Stimulated activated CD8-positive, alpha-beta memory T cell treated with anti-CD3 and anti-CD28 coated beads, Interleukin-15, amount 100 ng/mL, for 1 hour (primary cell): ENCODE results near the gene ZNF628.
A peak's percentile ranks its signal among the peaks of the same experiment; 100 is the strongest.

Experiments
- DNase-seq: peaks from one replicate; pipeline ENCODE4 v3.0.0-alpha.2; 2020; ENCODE audit warnings: low read depth

Gene ZNF628

DNA sequence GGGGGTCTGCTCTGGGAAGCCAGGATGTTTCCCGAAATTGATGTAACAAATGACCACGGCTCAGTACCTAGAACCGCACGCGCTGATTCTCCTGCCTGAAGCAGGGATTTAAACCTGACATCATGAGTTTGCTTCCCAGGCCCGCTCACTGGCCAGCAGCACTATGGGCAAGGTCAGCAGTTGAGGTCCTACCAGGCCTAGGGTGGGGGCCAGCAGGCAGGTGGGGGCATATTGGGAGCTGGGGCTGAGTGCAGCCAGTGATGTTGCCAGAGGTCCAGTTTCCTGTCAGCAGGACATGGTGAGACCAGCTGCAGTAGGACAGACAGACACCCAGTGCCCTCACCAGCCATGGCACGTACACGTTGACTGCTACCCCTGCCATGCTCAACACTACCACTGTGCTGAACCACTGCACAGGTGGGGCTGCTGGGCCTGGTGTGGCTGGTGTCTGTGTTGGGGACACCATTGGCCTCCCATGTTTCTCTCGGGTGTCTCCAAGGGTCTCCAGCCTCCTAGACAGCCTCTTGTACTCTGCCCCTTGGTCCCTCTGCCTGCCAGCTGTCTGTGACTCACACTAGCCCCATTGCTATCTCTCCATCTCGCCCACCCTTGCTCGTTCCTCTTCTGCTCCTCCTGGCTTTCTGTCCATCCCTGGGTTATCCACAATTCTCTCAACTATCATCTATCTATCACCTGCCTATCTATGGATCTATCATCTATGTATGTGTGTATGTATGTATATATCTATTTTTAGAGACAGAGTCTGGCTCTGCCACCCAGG lies 10.8 kb upstream of the ZNF628 start:
- DNase-seq: no peak

DNA sequence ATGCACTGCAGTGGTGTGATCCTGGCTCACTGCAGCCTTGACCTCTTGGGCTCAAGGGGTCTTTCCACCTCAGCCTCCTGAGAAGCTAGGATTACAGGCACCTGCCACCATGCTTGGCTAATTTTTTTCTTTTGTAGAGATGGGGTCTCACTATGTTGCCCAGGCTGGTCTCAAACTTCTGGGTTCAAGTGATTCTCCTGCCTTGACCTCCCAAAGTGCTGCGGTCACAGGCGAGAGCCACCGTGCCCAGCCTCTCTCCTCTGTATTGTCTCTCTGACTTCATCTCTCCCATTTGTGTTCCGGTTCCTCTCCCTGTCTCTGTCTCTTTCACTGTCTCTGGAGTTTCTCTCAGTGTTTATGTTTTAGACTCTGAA lies 10.2 kb upstream of the ZNF628 start:
- no peak for DNase-seq

DNA sequence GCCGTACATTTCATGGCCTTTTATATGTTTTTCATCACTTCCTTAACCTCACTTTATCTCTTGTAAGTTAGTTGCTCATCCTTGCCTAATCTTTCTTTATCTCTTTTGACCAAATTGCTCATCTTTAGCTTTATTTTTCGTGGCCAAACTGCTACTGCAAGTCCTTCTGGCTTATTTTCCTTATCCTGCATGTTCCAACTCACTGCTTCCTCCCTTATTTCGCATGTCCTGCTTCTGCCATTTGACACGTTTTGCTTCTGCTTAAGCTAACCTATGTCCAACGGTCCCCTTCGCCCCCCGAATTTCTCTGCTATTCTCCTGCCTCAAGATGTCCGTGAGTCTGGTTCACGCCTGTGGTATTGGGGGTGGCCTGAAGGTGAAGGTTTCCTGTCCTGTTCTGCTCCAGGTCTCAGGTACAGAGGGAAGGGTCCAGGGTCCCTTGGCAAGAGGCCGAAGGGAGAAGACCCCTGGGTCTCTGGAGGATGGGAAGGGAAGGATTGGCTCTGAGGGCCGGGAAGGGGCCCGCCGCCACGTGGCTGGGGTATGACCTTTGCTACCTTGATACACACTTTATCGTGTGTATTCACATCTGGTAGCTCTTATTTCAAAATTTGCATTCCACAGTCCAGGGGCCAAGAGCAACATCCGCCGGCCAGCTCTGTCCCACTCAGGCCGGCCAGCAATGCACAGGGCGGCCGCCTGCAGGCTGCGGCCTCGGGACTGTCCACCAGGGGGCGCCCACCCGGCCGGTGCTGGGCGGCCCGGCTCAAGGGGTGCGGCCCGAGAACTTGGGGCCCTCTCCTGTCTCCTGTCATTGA lies 9.0 kb upstream of the ZNF628 start:
- peak; percentile 47 for DNase-seq

DNA sequence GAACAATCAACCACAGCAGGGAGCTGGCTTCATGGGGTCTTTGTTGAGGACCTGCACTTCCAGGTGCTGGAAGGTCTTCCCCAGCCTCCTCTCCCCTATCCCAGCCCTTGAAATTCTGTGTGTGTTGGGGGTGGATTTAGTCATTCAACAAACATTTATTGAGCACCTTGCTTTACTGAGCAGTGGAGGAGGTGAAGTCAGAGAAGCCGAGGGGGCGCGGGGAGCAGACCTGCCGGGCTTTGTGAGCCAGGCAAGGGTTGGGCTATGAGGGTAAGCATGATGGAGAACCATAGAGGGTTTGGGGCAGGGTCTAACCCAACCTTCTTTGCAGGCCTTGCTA lies 8.4 kb upstream of the ZNF628 start:
- no peak for DNase-seq

DNA sequence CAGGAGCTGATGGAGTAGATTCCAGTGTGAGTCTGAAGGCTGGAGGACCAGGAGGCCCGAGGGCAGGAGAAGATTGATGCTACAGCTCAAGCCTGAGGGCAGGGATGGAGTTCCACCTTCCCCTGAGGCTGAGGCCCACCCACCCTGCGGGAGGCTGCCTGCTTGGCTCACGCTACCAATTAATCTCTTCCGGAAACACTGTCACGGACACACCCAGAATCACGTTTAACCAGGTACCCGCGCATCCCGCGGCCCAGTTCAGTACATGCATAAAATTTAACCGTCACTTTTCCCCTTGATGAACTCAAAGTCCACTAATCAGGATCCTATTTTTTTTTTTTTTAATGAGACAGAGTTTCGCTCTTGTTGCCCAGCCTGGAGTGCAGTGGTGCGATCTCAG lies 5.2 kb upstream of the ZNF628 start:
- no peak for DNase-seq

DNA sequence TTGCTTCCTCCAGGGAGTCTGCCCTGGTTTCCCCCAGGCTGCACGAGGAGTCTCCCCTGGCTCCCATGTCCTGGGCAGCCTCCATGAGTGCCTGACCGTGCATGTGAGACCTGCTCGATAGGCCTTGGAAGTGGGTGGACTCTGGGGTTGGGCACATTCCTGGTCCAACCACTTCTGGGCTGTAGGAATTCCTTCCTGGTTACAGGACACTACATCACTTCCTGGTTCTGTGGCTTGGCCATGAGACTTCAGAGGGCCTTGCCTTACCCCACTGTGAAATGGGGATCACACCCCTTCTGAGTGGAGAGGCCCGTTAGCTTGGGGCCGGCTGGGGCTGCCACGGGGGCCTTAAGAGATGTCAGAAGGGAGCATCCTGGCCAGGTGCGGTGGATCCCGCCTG lies 4.0 kb upstream of the ZNF628 start:
- no peak for DNase-seq

DNA sequence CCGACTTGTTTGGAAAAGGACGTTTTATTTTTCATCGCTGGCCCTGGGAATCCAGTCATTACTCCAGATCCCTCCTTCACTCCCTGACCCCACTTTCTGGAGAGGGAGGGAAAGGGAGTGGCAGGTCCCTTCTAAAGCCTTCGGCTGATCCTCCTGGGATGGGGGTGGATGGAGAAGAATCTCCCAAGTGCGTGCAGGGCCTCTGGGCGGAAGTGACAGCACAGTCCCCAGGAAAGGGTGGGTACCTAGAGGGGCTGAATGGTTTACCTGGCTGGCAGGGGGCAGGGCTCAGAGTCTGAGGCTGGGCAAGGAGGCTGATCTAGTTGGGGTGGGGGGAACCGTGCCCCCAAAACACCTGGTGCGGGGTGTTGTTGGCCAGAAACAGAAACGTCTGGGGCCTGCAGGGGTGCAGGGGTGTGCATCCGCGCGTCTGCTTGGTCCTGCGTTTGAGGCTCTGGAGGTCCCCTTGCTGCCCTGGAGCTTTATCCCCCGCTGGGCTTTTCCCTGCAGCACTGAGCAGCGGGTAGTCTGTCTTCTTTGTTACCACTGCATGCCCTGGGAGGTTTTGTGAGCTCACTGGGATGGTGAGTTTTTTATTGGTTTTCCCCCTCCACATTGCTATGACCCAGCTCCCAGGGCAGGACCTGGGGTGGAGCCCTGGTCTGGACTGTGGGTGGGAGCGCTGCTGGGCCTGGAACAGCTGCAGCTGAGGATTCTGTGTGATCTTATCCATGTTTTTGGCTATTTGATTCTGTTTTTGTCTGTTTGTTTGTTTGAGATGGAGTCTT lies 3.0 kb upstream of the ZNF628 start:
- no peak for DNase-seq

DNA sequence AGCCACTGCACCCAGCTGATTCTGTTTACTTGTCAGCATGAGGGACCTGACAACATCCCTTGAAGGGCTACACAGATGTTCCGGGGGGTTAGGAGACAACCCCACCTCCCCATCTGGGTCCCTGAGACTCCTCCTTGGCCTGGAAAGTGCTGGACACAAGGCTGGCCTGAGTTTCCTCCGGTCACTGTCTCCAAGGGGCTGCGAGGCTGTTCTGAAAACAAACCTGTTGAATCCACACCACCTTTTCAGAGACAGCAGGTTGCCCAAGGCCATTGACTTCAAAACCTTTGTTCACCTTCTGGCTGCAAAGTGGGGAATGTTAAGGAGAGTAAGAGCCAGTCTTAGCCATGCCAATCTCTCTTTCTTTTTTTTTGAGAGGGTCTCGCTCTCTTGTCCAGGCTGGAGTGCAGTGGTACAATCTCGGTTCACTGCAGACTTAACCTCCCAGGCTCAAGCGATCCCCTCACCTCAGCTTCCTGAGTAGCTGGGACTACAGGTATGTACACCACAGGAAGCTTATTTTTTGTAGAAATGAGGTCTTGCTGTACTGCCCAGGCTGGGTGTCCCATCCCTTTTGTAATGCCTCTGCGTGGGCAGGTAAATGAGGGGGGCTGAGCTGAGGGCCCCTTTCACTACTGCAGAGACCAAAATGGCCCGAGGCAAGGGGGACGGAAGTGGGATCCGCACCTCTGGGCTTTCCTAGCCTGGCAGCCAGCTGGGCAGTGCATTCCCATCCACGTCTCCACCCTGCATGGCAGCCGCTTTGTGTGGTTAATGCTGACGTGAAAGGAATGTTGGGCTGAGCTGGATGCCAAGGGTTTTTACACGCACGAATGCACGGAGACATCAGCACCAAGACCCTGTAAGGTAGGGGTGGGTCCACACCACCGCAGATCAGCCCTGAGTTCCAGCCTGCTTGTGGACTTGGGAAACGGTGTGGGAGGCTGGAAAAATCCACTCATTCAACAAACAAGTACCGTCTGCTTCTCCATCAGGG lies 1.9 kb upstream of the ZNF628 start:
- no peak for DNase-seq

DNA sequence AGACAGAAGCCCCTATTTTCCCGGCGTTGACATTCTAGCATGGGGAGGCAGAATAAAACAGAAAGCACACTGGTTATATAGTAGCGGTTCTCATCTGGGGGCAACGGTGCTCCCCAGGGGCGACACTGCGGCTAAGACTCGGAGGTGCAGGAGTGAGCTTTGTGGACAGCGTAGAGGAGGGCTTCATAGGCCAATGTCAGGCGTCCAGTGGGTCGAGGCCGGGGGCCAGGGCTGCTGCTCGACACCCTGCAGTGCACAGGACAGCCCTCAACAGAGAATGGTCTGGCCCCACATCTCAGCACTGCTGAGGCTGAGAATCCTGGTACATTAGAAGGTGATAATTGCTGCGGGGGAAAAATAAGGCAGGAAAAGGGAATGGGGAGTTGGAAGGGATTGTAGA lies 1.5 kb downstream of the ZNF628 start:
- DNase-seq: no peak

DNA sequence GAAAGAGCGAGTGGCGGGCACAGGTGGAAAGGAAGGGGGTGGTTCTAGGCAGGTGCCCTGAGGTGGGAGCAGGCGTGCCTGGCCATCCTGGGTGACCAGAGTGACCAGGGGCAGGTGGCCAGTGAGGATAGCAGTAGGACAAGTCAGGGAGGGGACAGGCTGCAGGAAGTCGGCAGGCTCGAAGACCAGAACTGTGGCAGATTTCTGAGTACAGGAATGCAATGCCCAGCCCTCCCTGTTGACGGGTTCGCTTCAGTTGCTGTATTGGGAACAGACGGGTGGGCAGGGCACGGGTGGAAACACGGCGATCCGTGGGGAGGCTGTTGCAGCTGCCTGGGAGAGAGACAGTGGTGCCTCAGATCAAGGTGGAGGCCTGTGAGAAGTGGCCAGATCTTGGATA lies 1.9 kb downstream of the ZNF628 start:
- no peak for DNase-seq

DNA sequence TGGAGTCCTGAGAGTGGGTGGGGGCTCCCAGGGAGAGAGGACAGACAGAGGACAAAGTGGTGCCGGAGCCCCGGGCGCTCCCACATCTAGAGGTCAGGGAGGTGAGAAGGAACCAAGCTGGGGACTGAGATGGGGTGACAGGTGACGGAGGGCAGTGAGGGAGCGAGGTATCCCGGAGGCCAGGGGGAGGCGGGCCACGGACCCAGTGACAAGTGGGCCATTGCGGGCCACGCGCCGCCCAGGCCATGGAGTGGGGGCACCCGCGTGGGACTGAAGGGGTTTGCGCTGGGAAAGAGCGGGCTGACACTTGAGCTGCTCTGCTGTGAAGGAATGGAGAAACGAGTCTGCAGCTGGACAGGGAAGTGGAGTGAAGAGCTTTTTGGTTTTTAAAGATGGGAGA lies 2.6 kb downstream of the ZNF628 start:
- DNase-seq: no peak

DNA sequence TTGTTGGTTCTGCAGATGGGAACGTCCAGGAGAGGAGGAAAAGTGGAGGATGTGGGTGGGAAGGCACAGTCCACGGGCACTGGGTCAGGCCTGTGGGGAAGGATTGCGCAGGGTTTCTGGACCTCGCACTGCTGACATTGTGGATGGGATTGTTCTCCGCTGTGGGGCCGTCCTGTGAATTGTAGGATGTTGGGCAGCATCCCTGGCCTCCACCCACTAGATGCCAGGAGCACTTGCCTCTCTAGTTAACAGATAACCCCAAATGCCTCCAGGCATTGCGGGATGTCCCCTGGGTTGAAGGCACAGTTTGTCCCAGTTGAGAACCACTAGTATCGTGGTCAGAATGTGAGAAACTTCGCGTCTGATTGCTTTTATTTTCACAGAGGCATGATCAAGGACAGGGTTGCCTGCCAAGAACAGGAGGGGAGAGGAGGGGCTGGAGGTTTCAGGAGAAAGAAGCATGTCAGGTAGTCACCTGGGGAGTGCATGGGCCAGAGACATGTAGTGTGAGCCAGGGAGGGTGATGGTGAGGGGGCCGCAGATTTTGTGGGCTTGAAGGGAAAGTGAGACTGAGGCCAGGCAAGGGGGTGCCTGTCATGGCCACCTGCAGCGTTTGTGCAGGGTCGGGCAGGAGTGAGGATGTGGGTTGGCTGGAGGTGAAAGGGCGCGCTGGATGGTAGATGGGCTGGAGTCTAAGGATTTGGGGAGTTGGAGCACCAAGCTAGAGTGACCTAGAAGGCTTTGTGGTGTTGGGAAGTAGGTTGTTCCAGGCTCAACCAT lies 3.2 kb downstream of the ZNF628 start:
- DNase-seq: no peak

DNA sequence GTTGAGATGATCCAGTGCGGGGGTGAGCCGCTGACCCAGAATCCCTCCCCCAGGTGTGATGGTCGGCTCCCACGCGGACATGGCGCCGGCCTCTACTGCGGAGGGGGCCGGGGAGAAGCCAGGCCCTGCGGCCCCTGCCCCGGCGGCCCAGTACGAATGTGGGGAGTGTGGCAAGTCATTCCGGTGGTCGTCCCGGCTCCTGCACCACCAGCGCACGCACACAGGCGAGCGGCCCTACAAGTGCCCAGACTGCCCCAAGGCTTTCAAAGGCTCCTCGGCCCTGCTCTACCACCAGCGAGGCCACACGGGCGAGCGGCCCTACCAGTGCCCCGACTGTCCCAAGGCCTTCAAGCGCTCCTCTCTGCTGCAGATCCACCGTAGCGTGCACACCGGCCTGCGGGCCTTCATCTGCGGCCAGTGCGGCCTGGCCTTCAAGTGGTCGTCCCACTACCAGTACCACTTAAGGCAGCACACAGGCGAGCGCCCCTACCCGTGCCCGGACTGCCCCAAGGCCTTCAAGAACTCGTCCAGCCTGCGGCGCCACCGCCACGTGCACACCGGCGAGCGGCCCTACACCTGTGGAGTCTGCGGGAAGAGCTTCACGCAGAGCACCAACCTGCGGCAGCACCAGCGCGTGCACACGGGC lies 4.9 kb downstream of the ZNF628 start:
- DNase-seq: no peak

DNA sequence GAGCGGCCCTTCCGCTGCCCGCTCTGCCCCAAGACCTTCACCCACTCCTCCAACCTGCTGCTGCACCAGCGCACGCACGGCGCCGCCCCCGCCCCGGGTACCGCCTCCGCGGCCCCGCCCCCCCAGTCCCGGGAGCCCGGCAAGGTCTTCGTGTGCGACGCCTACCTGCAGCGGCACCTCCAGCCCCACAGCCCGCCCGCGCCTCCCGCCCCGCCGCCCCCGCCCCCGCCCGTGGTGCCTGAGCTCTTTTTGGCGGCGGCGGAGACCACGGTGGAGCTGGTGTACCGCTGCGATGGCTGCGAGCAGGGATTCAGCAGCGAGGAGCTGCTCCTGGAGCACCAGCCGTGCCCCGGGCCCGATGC lies 5.4 kb downstream of the ZNF628 start:
- no peak for DNase-seq

DNA sequence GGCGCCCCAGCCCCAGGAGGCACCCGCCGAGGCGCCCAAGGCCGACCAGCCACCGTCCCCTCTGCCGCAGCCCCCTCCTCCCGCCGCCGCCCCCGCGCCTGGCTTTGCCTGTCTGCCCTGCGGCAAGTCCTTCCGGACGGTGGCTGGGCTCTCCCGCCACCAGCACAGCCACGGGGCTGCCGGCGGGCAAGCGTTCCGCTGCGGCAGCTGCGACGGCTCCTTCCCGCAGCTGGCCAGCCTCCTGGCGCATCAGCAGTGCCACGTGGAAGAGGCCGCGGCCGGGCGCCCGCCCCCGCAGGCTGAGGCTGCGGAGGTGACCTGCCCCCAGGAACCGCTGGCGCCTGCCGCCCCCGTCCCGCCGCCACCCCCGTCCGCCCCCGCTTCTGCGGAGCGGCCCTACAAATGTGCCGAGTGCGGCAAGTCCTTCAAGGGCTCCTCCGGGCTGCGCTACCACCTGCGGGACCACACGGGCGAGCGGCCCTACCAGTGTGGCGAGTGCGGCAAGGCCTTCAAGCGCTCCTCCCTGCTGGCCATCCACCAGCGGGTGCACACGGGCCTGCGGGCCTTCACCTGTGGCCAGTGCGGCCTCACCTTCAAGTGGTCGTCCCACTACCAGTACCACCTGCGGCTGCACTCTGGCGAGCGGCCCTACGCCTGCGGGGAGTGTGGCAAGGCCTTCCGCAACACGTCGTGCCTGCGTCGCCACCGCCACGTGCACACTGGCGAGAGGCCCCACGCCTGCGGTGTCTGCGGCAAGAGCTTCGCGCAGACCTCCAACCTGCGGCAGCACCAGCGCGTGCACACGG lies 5.9 kb downstream of the ZNF628 start:
- DNase-seq: no peak

DNA sequence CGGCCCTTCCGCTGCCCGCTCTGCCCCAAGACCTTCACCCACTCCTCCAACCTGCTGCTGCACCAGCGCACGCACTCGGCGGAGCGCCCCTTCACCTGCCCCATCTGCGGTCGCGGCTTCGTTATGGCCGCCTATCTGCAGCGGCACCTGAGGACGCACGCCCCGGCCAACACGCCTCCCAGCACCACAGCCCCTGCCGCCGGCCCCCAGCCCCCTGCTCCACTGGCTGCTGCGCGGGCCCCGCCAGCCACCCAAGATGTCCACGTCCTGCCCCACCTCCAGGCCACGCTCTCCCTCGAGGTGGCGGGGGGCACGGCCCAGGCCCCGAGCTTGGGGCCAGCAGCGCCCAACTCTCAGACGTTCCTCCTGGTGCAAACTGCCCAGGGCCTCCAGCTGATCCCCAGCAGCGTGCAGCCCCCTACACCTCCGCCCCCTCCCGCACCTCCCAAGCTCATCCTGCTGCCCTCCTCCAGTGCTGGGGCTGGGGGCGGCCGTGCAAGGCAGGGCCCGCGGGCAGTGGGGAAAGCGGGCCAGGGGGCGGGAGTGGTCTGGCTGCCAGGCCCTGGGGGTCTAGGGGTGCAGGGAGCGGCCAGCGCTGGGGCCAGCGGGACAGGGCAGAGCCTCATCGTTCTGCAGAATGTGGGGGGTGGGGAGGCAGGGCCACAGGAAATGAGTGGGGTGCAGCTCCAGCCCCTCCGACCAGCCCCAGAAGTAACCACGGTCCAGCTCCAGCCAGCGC lies 6.7 kb downstream of the ZNF628 start:
- DNase-seq: no peak

DNA sequence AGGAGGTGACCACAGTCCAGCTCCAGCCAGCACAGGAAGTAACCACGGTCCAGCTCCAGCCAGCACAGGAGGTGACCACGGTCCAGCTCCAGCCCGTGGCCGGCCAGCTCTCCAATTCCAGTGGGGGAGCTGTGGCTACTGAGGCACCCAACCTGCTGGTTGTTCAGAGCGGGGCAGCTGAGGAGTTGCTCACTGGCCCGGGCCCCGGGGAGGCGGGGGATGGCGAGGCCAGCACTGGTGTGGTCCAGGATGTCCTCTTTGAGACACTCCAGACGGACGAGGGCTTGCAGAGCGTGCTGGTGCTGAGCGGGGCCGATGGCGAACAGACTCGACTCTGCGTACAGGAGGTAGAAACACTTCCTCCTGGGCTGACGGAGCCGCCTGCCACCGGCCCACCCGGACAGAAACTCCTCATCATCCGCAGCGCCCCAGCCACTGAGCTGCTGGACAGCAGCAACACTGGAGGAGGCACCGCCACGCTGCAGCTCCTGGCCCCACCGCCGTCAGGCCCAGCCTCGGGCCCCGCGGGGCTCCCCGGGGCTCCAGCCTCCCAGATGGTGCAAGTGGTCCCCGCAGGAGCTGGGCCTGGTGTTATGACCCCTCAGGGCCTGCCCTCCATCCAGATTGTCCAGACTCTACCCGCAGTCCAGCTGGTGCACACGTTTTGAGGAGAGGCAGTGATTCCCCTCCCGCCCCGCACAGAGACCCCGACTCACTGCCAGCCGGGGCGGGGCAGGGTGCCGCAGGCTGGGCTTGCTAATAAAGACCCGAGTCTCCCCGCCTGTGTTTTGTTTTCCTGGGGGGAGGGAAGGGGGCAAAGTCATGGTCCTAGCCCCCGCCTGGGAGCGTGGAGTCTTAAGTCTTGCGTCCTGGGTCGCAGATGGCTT lies 7.5 kb downstream of the ZNF628 start:
- DNase-seq: no peak
